HuH-7.5 (cell line): Measurements from ENCODE around the gene NINL.
"Not testable (repeated sequence)": the region's sequence is repeated elsewhere in the genome, so short reads cannot be mapped to it uniquely, and the experiment has no call there.

ENCODE experiments used
- DNase-seq: peaks from one replicate; pipeline ENCODE4 v3.0.0; 2011; ENCODE audit warnings: low spot score

NINL gene

GRCh38 chr20:25584905-25585704, at the start of gene NINL:
NINL (minus strand) TSS chr20:25585531; CDS start chr20:25526587, 58,944 bp downstream.
- peak; percentile 89 for DNase-seq

DNA sequence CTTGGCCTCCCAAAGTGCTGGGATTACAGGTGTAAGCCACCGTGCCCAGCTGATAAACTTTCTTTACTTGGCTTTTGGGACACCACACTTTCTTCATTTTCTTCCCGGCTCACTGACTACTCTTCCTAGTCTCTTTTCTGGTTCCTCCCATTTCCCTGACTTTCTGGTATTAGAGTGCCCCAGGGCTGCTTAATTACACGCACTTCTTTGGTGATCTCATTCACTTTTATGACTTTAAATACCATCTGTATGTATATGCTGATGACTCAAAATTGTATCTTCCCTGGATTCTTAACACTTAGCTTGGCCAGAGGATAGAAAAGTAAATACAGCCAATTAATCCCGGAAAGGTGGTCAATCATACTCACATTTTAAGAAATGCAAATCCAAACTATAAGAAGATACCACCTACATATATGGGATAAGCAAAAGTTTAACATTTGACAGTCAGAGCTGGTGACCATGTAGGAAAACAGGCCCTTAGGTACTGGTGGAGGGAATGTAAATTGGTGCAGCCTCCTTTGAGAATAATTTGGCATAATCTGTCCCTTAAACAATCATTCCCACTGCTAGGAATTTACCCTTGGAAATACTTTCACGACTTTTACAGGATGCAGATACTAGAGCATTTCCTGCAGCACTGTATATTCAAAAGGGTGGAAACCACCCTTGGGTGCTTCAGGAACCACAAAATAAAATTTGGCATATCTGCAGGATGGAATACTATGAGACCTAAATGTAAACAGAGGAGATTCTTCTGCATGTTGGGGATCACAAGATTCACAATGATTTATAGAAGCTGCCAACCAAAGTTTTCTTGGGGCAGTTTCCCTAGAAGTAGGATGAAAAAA, 47.8 kb upstream of the NINL start:
- DNase-seq = no peak

DNA sequence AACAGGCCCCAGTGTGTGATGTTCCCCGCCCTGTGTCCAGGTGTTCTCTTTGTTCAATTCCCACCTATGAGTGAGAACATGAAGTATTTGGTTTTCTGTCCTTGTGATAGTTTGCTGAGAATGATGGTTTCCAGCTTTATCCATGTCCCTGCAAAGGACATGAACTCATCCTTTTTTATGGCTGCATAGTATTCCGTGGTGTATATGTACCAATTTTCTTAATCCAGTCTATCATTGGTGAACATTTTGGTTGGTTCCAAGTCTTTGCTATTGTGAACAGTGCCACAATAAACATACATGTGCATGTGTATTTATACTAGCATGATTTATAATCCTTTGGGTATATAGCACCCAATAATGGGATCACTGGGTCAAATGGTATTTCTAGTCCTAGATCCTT, 45.3 kb upstream of the NINL start:
- DNase-seq = not testable (repeated sequence)

- DNase-seq = no peak
Measured at GRCh38 chr20:25629816-25630499, 44.6 kb upstream of the NINL start.

DNA sequence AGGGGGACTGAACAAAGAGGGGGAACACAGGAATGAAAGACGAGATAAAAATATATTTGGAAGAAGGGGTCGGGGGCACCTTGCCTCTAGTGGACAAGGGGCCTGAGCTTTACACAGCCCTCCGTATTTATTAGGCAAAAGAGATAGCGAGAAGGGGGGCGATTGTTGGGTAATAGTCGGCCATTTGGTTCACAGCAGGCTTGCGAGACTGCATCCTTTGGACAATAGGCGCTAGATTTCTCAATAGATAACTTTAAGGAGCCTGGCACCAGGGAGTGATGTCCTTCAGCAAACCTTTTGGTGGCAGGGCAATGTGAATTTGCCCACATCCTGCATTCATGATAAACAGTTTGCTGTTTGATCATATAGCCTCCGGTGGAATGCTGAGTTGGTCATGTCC, 41.4 kb upstream of the NINL start:
- DNase-seq = no peak

- DNase-seq = no peak
Measured at GRCh38 chr20:25624500-25624939, 39.2 kb upstream of the NINL start.

- peak; percentile 96 for DNase-seq
Measured at GRCh38 chr20:25623736-25624499, 38.6 kb upstream of the NINL start, which contains the start of gene NANP. NANP (minus strand) TSS chr20:25624014; CDS start chr20:25623948, 66 bp downstream.

- DNase-seq = peak; percentile 54
Measured at GRCh38 chr20:25623225-25623735, 37.9 kb upstream of the NINL start.

- no peak for DNase-seq
Measured at GRCh38 chr20:25622450-25623224, 37.3 kb upstream of the NINL start.

DNA sequence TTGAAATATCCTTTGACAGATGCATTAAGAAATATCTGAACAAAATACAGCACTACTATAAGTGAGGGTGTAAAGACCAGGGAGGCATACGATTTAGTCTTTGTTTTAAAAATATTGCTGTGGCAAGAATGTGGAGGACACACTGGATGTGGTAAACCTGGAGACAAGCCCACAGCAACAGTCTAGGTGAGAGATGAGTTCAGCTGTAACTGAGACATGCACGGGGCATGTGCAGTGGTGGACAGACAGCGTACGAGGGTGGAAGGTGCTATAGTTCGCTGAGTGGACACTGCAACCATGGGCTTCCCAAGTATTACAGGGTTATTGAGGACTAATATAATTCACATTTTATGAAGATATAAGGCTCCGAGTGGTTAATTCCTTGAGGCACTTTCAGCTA, 36.7 kb upstream of the NINL start:
- no peak for DNase-seq

DNA sequence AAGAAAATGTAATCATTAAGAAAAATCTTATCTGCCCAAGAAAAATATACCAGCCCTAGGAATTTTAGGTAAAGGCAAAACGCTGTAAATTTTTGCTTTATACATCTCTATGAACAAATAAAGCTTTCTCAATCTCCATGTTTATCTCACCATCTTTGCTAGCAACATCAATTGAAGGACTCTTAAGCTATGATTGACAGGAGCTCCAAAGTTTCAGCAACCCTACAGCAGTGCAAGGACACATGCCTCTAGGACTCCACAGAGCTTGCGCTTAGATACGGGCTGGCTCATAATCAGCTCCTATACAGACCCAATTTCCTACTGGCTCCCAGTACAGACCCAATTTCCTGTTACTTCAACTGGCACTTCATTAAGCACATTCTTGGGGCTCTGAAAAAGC, 34.2 kb upstream of the NINL start:
- no peak for DNase-seq

DNA sequence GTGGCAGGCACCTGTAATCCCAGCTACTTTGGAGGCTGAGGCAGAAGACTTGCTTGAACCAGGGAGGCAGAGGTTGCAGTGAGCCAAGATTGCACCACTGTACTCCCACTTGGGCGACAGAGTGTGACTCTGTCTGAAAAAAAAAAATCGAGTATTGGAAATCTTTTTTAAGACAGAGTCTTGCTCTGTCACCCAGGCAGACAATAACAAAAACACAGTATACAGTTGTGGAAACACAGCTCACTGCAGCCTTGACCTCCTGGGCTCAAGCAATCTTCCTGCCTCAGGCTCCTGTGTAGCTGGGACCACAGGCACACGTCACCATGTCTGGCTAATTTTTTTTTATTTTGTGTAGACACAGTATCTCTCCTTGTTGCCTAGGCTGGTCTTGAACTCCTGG, 23.4 kb upstream of the NINL start:
- no peak for DNase-seq

- DNase-seq = no peak
Measured at GRCh38 chr20:25606094-25606695, 20.9 kb upstream of the NINL start.

- DNase-seq = no peak
Measured at GRCh38 chr20:25605148-25605547, 19.8 kb upstream of the NINL start.

GRCh38 chr20:25604611-25605010, 19.3 kb upstream of the NINL start:
- no peak for DNase-seq

- not testable (repeated sequence) for DNase-seq
Measured at GRCh38 chr20:25602914-25603309, 17.6 kb upstream of the NINL start.

DNA sequence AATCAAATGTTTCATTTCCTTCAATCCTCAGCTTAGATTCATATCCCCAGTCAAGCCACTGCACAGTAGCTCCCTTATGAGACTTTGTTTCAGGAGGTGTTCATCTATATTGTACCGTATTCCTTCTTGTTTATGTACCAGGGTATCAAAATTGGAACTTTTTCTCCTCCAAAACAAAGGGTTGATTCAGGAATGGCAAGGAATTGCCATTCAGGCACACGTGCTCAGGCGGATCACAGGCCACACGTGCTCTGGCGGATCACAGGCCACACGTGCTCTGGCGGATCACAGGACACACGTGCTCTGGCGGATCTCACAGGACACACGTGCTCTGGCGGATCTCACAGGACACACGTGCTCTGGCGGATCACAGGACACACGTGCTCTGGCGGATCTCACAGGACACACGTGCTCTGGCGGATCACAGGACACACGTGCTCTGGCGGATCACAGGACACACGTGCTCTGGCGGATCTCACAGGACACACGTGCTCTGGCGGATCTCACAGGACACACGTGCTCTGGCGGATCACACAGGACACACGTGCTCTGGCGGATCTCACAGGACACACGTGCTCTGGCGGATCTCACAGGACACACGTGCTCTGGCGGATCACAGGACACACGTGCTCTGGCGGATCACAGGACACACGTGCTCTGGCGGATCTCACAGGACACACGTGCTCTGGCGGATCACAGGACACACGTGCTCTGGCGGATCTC, 17.0 kb upstream of the NINL start:
- DNase-seq = not testable (repeated sequence)

GRCh38 chr20:25601659-25602058, 16.3 kb upstream of the NINL start:
- no peak for DNase-seq

- DNase-seq = no peak
Measured at GRCh38 chr20:25600632-25601031, 15.3 kb upstream of the NINL start.
